Mucosa of stomach (tissue), 1 donor: Measurements from ENCODE around the gene PRSS36.
"Not testable (repeated sequence)": the region's sequence is repeated elsewhere in the genome, so short reads cannot be mapped to it uniquely, and the experiment has no call there.

Experiments
- H3K27me3 ChIP-seq: one replicate; pipeline ENCODE4 v1.7.0; 2013; ENCODE audit warnings: mild to moderate bottlenecking, low read length; ENCODE audit not compliant: control insufficient read depth, insufficient read depth
- H3K36me3 ChIP-seq: one replicate; pipeline ENCODE4 v1.7.0; 2013; ENCODE audit warnings: low read length; ENCODE audit not compliant: control insufficient read depth, insufficient read depth
- H3K4me1 ChIP-seq: one replicate; pipeline ENCODE4 v1.7.0; 2013; ENCODE audit warnings: mild to moderate bottlenecking, low read length; ENCODE audit not compliant: control insufficient read depth, insufficient read depth
- H3K4me3 ChIP-seq: one replicate; pipeline ENCODE4 v1.7.0; 2013; ENCODE audit warnings: low read length
- H3K9ac ChIP-seq: one replicate; pipeline ENCODE4 v1.7.0; 2013; ENCODE audit warnings: mild to moderate bottlenecking, low read length, moderate library complexity
- H3K9me3 ChIP-seq: one replicate; pipeline ENCODE4 v1.7.0; 2013; ENCODE audit warnings: mild to moderate bottlenecking, low read length, moderate library complexity; ENCODE audit not compliant: control insufficient read depth
- donor health status: Pancreatic carcinoma.

The PRSS36 gene

DNA sequence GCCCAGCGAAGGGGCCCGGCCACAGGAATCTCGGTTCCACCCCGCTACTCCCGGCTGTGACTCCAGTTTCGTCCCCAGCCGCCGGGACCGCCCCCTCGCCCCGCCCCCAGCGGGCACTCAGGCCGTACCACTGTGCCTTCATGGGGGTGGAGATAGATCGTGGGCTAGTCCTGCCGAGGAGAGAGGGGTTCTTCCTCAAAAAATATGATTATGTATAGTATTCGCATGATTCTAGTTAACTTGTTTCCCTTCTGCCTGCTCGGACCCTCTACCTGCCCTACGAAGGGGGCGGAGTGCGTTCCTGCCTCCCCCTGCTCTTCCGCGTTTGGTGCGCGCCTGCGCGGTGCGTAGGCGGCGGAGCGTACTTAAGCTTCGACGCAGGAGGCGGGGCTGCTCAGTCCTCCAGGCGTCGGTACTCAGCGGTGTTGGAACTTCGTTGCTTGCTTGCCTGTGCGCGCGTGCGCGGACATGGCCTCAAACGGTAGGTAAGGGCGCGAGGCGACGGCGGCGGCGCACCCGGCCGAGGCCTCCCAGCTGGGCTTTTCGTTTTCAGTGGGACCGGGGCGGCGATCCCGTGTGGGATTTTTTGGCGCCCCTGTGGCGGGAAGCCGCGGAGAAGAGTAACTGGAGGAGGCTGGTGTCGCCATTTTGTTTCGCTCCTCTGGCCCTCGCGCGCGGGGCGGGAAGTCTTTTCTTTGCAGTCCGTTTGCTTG lies 30.0 kb upstream of the PRSS36 start, which contains the start of gene FUS:
TSS of gene FUS (plus strand) at position 393 of the 713 bp plus-strand sequence. CDS start at position 469, 76 bp downstream.
- Histone ChIP-seq H3K27me3 (no peaks in the 10 kb centered on the region), H3K36me3 (no peaks in the 10 kb centered on the region), H3K4me3 (peak within 1 kb of the TSS; percentile 65), H3K9ac (peak within 1 kb of the TSS; percentile 91), H3K4me1 (peaks cover 14% of the 10 kb centered on the region), H3K9me3 (no peaks in the 10 kb centered on the region)

DNA sequence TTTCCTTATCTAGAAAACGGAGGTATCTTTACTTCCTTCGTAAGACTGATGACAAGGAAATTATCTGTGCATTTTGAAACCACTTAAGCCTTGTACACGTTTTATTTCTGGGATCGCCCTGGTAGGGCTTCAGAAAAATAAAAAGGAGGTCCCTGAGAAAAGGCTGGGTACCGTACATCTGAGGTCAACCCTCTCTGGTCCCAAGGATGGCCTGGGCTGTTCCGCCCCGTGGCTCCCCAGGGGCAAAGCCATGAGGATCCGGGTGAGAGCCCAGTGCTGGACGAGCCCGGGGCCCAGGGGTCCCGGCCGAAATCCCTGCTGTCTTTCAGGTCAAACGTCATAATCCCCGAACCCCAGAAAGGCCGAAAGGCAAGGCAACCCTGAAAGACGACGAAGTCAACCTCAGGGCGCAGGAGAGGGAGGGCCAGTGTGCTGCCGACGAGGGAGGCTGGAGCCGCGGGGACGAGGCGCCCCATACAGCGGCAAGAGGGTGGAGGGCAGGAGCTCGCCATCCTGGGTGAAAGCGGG lies 29.4 kb upstream of the PRSS36 start:
- Histone ChIP-seq H3K4me1 (peaks cover 14% of the 10 kb centered on the region), H3K4me3 (peak overlapping the region; percentile 65), H3K36me3 (no peaks in the 10 kb centered on the region), H3K9ac (peak overlapping the region; percentile 91), H3K27me3 (no peaks in the 10 kb centered on the region), H3K9me3 (no peaks in the 10 kb centered on the region)

DNA sequence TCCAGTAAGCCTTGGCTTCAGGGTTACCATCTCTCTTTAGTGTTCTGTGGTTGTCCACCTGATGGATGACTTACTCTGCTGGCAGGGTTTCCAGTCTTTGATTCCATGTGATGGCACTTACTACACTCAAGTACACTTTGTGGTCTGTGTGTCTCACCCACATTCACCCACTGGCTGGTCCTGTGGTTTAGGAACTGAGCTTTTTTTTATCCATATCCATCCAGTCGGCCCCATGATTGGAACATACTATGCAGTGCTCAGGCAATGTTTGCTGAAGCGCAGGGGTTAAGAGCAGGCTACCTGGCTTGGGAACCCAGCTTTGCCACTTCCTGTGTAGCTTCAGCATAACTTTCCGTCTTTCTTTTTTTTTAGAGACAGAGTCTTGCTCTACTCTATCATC lies 27.3 kb upstream of the PRSS36 start:
- H3K27me3 ChIP-seq = no peaks in the 10 kb centered on the region
- H3K9ac ChIP-seq = no peak overlapping the region
- no peaks in the 10 kb centered on the region for H3K9me3 ChIP-seq
- no peaks in the 10 kb centered on the region for H3K36me3 ChIP-seq
- H3K4me3 ChIP-seq = no peak overlapping the region
- peaks cover 7% of the 10 kb centered on the region for H3K4me1 ChIP-seq

DNA sequence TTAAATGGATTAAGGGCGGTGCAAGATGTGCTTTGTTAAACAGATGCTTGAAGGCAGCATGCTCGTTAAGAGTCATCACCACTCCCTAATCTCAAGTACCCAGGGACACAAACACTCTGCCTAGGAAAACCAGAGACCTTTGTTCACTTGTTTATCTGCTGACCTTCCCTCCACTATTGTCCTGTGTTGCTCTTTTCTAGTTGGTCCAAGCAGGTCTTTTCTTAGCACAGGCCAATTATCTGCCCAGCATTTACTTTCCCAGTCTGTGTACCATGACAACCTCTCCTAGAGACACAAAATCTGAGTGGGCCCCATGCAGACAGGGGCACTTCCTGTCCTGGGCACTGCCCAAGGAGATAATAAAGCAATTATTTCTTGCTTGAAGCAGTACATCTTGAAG lies 20.2 kb upstream of the PRSS36 start:
- H3K36me3 ChIP-seq, H3K4me3 ChIP-seq, H3K27me3 ChIP-seq, H3K4me1 ChIP-seq, H3K9me3 ChIP-seq, H3K9ac ChIP-seq: not testable (repeated sequence)

DNA sequence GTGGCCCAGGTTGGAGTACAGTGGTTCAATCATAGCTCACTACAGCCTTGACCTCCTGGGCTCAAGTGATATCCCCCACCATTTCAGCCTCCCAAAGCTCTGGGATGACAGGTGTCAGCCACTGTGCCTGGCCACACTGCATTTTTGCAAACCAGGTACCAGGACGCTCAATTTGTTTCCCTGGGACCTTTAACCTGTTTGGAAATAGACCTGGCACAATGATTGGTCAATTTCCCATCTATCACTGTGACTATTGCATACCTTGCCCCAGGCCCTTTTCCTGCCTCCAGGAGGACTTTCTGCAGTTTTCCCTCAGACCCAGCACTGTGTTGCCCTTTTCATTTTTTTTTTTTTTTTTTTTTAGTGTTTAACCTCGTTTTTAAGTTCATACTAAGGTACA lies 19.0 kb upstream of the PRSS36 start:
- H3K9me3 ChIP-seq = no peaks in the 10 kb centered on the region
- no peaks in the 10 kb centered on the region for H3K27me3 ChIP-seq
- H3K36me3 ChIP-seq = no peaks in the 10 kb centered on the region
- no peak overlapping the region for H3K4me3 ChIP-seq
- H3K4me1 ChIP-seq = no peaks in the 10 kb centered on the region
- H3K9ac ChIP-seq = no peak overlapping the region

DNA sequence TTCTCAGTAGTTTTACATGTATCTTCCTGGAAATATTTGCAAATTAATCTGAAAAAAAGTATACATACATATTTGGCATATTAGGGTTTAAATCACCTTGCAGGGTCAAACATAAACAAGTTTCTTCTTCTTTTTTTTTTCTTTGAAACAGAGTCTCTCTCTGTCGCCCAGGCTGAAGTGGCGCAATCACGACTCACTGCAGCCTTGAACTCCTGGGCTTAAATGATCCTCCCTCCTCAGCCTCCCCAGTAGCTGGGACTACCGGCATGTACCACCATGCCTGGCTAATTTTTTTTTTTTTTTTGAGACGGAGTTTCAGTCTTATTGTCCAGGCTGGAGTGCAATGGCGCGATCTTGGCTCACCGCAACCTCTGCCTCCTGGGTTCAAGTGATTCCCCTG lies 17.4 kb upstream of the PRSS36 start:
- Histone ChIP-seq H3K9me3 (no peaks in the 10 kb centered on the region), H3K9ac (no peak overlapping the region), H3K4me1 (no peaks in the 10 kb centered on the region), H3K27me3 (no peaks in the 10 kb centered on the region), H3K36me3 (no peaks in the 10 kb centered on the region), H3K4me3 (no peak overlapping the region)

DNA sequence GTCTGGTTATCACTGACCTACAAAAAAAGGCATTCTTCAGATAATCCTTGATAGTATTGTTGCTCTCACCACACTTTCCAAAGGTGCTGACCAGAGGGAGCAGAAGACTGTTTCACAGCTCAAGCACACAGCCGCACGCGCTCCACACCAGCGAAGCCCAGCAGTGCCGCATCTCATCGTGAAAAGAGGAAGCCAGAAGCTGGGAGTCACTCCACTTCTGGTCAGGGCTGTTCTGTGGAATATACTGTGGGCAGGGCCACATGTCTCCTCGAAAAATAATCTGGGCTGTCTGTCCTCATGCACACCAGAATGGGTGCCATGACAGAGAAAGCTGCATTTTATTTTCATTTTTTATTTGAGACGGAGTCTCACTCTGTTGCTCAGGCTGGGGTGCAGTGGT lies 7.3 kb upstream of the PRSS36 start:
- H3K27me3 ChIP-seq = no peaks in the 10 kb centered on the region
- no peaks in the 10 kb centered on the region for H3K9me3 ChIP-seq
- H3K36me3 ChIP-seq = no peaks in the 10 kb centered on the region
- no peak overlapping the region for H3K9ac ChIP-seq
- H3K4me3 ChIP-seq = no peak overlapping the region
- H3K4me1 ChIP-seq = no peaks in the 10 kb centered on the region

DNA sequence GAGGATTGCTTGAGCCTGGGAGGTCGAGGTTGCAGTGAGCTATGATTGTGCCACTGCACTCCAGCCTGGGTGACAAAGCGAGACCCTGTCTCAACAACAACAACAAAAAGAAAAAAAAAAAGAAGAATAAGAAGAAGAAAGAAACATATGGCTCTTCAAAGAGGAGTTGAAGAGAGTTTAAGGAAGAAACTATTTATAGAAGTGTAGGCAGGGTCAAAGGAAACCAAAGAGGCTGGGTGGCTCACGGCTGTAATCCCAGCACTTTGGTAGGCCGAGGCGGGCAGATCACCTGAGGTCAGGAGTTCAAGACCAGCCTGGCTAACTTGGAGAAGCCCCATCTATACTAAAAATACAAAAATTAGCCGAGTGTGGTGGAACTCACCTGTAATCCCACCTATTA lies 1.1 kb upstream of the PRSS36 start:
- H3K27me3 ChIP-seq, H3K36me3 ChIP-seq, H3K9me3 ChIP-seq, H3K9ac ChIP-seq, H3K4me3 ChIP-seq: not testable (repeated sequence)
- peaks cover 14% of the 10 kb centered on the region for H3K4me1 ChIP-seq

DNA sequence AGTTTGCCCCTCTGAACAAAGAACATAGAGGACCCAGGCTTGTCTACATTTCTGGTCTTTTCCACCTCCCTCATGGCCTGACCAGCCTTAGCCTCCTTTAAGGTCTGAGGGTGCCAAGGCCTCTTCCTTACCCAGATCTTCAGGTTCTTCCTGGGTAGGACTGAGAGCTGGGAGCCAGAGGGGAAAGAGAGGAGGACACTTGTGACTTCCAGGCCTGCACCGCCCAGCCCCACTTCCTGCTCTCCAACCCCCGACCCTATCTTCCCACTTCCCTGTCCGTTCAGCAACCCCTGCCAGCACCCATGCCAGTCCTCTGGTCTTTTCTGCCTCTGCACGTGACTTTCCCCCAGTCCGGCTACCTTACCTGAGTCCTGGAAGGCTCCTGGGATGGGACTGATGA lies 534 bp downstream of the PRSS36 start:
- H3K9ac ChIP-seq = no peak overlapping the region
- peaks cover 14% of the 10 kb centered on the region for H3K4me1 ChIP-seq
- no peaks in the 10 kb centered on the region for H3K9me3 ChIP-seq
- H3K36me3 ChIP-seq = no peaks in the 10 kb centered on the region
- peaks cover 7% of the 10 kb centered on the region for H3K27me3 ChIP-seq
- H3K4me3 ChIP-seq = no peak overlapping the region

DNA sequence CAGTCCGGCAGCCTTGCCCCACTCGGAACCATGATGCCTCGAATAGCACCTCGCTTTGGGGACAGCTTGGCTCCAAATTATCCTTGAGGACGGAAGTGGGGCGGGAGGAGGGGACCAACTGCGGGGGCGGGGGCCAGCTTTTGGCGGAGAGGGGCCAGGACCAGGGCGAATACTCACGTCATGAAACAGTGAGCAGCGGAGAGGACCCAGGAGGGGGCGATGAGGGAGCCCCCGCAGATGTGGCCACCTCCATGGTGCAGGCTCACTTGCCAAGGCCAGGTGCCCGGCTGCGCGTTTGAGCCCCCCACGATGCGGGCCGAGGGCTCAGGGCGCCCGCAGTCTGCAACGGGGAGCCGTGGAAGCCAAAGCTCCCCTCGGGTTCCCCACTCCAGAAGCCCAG lies 970 bp downstream of the PRSS36 start:
- H3K9ac ChIP-seq = no peak overlapping the region
- H3K4me1 ChIP-seq = peaks cover 14% of the 10 kb centered on the region
- H3K9me3 ChIP-seq = no peaks in the 10 kb centered on the region
- no peaks in the 10 kb centered on the region for H3K36me3 ChIP-seq
- H3K4me3 ChIP-seq = no peak overlapping the region
- peaks cover 7% of the 10 kb centered on the region for H3K27me3 ChIP-seq

DNA sequence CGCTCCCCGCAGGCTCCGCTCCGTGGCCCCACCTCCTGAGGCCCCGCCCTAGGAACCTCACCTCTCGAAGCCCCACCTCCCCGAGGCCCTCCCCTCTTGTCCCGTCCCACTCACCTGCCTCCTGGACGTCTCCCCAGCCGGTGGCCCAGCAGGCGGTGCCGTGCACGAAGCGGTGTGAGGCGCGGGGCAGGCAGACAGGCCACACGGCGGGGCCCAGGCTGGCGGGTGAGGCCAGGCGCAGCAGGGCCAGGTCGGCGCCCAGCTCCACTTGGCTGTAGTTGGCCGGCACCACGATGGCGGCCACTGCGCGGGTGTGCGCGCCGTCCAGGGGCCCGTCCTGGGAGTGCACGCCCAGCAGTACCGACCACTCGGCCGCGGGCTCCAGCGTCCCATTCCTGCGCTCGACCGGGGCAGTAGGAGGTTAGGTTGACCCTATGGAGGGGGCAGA lies 1.6 kb downstream of the PRSS36 start:
- Histone ChIP-seq H3K4me1 (peaks cover 14% of the 10 kb centered on the region), H3K36me3 (no peaks in the 10 kb centered on the region), H3K9me3 (no peaks in the 10 kb centered on the region), H3K27me3 (peaks cover 7% of the 10 kb centered on the region), H3K9ac (no peak overlapping the region), H3K4me3 (no peak overlapping the region)

DNA sequence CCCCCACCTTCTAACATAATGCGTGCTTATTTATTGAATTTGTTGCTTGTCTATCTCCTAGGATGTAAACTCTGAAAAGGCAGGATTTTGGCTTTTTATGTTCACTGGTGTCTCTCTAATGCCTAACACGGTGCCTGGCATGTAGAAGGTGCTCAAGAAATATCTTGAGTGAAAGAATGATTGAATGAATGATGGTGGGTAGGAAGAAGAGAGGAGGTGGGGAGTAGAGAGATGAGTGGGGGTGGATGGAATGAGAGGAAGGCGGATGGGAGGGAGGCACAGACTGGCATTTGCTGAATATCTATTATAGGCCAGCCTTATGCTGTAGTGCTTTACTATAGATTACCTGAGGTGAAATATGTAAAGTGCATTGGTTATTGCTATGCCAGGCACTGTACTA lies 2.3 kb downstream of the PRSS36 start:
- H3K4me1 ChIP-seq = peaks cover 20% of the 10 kb centered on the region
- H3K36me3 ChIP-seq = no peaks in the 10 kb centered on the region
- no peak overlapping the region for H3K4me3 ChIP-seq
- H3K9ac ChIP-seq = no peak overlapping the region
- H3K27me3 ChIP-seq = peaks cover 7% of the 10 kb centered on the region
- no peaks in the 10 kb centered on the region for H3K9me3 ChIP-seq
